CD14-positive monocyte (primary cell): ENCODE results near the gene MYO5B. TPM values are rescaled to one million over a fixed set of nuclear protein-coding genes. Genes with fewer than 3 reads are reported as not detected.

Experiments
- DNase-seq, 3 donors: peaks; one replicate each; pipeline ENCODE4 v3.0.0-alpha.2; 2011 to 2022
- H2AFZ ChIP-seq: 2 replicates; pipeline ENCODE4 v1.6.0; 2012; ENCODE audit warnings: mild to moderate bottlenecking, low read depth, low read length, inconsistent platforms; ENCODE audit not compliant: insufficient read depth, poor library complexity, severe bottlenecking
- H3K27ac ChIP-seq, 2 donors: 1 replicate in 1 of 2; 2 replicates in 1 of 2; pipeline ENCODE4 v1.5.1; 2012 to 2013; ENCODE audit warnings: low read length in 2 of 2, control low read depth in 1 of 2, inconsistent platforms in 1 of 2, low read depth in 1 of 2, mild to moderate bottlenecking in 1 of 2
- H3K27me3 ChIP-seq, 2 donors: one replicate each; pipeline versions ENCODE4 v1.6.0 to v1.6.1; 2011 to 2013; ENCODE audit warnings: low read length in 2 of 2; ENCODE audit not compliant: control insufficient read depth in 2 of 2, insufficient read depth in 2 of 2
- H3K36me3 ChIP-seq, 2 donors: replicated peaks in 1 of 2; 1 replicate in 1 of 2; 2 replicates in 1 of 2; pipeline versions ENCODE4 v1.5.1 to v1.6.1; 2012 to 2013; ENCODE audit warnings: low read length in 2 of 2, control low read depth in 1 of 2, inconsistent platforms in 1 of 2, mild to moderate bottlenecking in 1 of 2; ENCODE audit not compliant: insufficient read depth in 2 of 2, control insufficient read depth in 1 of 2
- H3K4me1 ChIP-seq, 2 donors: 1 replicate in 1 of 2; 2 replicates in 1 of 2; pipeline versions ENCODE4 v1.5.1 to v1.6.1; 2012 to 2013; ENCODE audit warnings: low read length in 2 of 2, control low read depth in 1 of 2, inconsistent platforms in 1 of 2, mild to moderate bottlenecking in 1 of 2, moderate library complexity in 1 of 2; ENCODE audit not compliant: insufficient read depth in 2 of 2, control insufficient read depth in 1 of 2
- H3K4me2 ChIP-seq: replicated peaks from 2 replicates; pipeline ENCODE3; 2012; ENCODE audit warnings: low read length, moderate library complexity, mild to moderate bottlenecking; ENCODE audit not compliant: poor library complexity, severe bottlenecking; ENCODE audit errors: extremely low read depth
- H3K4me3 ChIP-seq, 3 experiments: fragments of 200-600 bp in 1 of 3; sonication (generic) in 1 of 3; replicated peaks in 1 of 3; 1 replicate in 2 of 3; 2 replicates in 1 of 3; pipeline ENCODE4 v1.5.1; 2011 to 2013; ENCODE audit warnings: low read length in 3 of 3, mild to moderate bottlenecking in 3 of 3, control low read depth in 2 of 3, low read depth in 2 of 3, inconsistent platforms in 1 of 3, moderate library complexity in 1 of 3
- H3K79me2 ChIP-seq: 2 replicates; pipeline ENCODE4 v1.6.0; 2012; ENCODE audit warnings: mild to moderate bottlenecking, control low read depth, inconsistent platforms, low read length, moderate library complexity; ENCODE audit not compliant: insufficient read depth
- H3K9ac ChIP-seq: 2 replicates; pipeline ENCODE4 v1.6.0; 2017; ENCODE audit warnings: low read length, mild to moderate bottlenecking; ENCODE audit not compliant: insufficient read depth, poor library complexity, severe bottlenecking
- H3K9me3 ChIP-seq, 2 donors: replicated peaks in 1 of 2; 1 replicate in 1 of 2; 2 replicates in 1 of 2; pipeline versions ENCODE4 v1.5.1 to v1.6.1; 2012 to 2013; ENCODE audit warnings: low read length in 2 of 2, control low read depth in 1 of 2; ENCODE audit not compliant: control insufficient read depth in 1 of 2, insufficient read depth in 1 of 2
- H4K20me1 ChIP-seq: 2 replicates; pipeline ENCODE4 v1.6.0; 2012; ENCODE audit warnings: mild to moderate bottlenecking, low read length, control low read depth, moderate library complexity; ENCODE audit not compliant: insufficient read depth
- H3K27ac Mint-ChIP-seq, 7 donors: one replicate each; pipeline ENCODE4 v1.8.0; 2020; ENCODE audit warnings: mild to moderate bottlenecking in 7 of 7, mixed read lengths in 7 of 7, moderate library complexity in 6 of 7, inconsistent platforms in 2 of 7
- H3K27me3 Mint-ChIP-seq, 3 donors: one replicate each; pipeline ENCODE4 v1.8.0; 2021 to 2022; ENCODE audit warnings: low read depth in 3 of 3, mild to moderate bottlenecking in 3 of 3, mixed read lengths in 3 of 3, moderate library complexity in 3 of 3, inconsistent platforms in 1 of 3
- H3K36me3 Mint-ChIP-seq, 2 donors: one replicate each; pipeline ENCODE4 v1.8.0; 2020; ENCODE audit warnings: mixed read lengths in 2 of 2, inconsistent platforms in 1 of 2, mild to moderate bottlenecking in 1 of 2
- H3K4me1 Mint-ChIP-seq: one replicate; pipeline ENCODE4 v1.8.0; 2020; ENCODE audit warnings: mild to moderate bottlenecking, mixed read lengths
- H3K4me3 Mint-ChIP-seq, 2 donors: one replicate each; pipeline ENCODE4 v1.8.0; 2020; ENCODE audit warnings: mild to moderate bottlenecking in 2 of 2, mixed read lengths in 2 of 2, moderate library complexity in 1 of 2
- H3K9me3 Mint-ChIP-seq, 7 donors: one replicate each; pipeline ENCODE4 v1.8.0; 2020 to 2022; ENCODE audit warnings: mixed read lengths in 7 of 7, mild to moderate bottlenecking in 6 of 7, moderate library complexity in 6 of 7, inconsistent platforms in 2 of 7
- WGBS: methylation state at CpG from one replicate; pipeline ENCODE4 v1.1.5; 2013; ENCODE audit warnings: missing lambda C conversion rate; ENCODE audit not compliant: insufficient coverage; 5-methylcytosine and 5-hydroxymethylcytosine counted together
- intact Hi-C, 2 donors: fragments of 100-400 bp; cut with micrococcal nuclease; formaldehyde crosslinking; loops; one replicate each; pipeline versions ENCODE4 v1.15.0 to v1.15.1; 2023
- polyA plus RNA-seq, 3 donors: library from polyadenylated mRNA; depleted of rRNA in 1 of 3; unstranded in 2 of 3; stranded (reverse) in 1 of 3; fragments of 300-500 nt in 2 of 3; fragments of >200 nt in 1 of 3; fragmentation: Illumina TruSeq in 2 of 3; gene quantifications; 1 replicate in 2 of 3; 2 replicates in 1 of 3; pipeline ENCODE4 v1.2.3, GENCODE V29; 2012 to 2021
- TF ChIP-seq, protein P1 (sequence below): fragments of 200-600 bp; IDR thresholded peaks from one replicate; pipeline ENCODE4 v1.8.0; 2022; ENCODE audit warnings: antibody characterized with exemption, mild to moderate bottlenecking

Gene MYO5B
- polyA plus RNA-seq, 3 donors: 0.04 TPM; not detected in 2

DNA sequence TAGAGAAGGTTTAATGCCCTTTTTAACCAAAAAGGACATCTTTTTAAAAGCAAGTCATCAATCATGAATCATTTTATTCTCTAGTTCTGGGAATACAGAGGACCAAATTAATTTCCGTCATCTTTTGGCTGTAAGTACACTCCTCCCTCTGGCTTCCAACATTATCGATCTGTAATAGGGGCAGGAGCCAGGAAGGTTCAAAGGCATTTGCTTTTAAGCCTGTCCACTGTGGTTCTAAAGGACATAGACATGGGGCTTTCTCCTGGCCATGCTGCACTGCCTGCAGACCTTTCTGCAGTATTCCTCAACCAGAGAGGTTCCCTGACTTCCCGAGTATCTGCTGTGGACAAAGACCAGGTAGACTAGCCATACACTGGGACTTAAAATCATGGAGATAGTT is 170.5 kb downstream of the MYO5B start:
- peaks cover 5 to 10% (median 7%) of the 10 kb centered on the region in 3 donors for H3K27me3 Mint-ChIP-seq
- Histone ChIP-seq H2AFZ (no peak overlapping the region), H3K4me2 (no peak overlapping the region), H3K27me3 (no peaks in the 10 kb centered on the region), H3K79me2 (no peaks in the 10 kb centered on the region), H3K9me3 (no peaks in the 10 kb centered on the region), H3K27ac (no peak overlapping the region), H3K9ac (no peak overlapping the region), H3K4me3 (no peak overlapping the region), H3K4me1 (no peaks in the 10 kb centered on the region), H4K20me1 (no peaks in the 10 kb centered on the region), H3K36me3 (no peaks in the 10 kb centered on the region)
- H3K9me3 Mint-ChIP-seq: peaks cover 0 to 6% (median 3%) of the 10 kb centered on the region in 7 donors
- no peak overlapping the region for H3K27ac Mint-ChIP-seq
- no peaks in the 10 kb centered on the region for H3K36me3 Mint-ChIP-seq
- no peaks in the 10 kb centered on the region for H3K4me1 Mint-ChIP-seq
- TF ChIP-seq, protein P1, sequence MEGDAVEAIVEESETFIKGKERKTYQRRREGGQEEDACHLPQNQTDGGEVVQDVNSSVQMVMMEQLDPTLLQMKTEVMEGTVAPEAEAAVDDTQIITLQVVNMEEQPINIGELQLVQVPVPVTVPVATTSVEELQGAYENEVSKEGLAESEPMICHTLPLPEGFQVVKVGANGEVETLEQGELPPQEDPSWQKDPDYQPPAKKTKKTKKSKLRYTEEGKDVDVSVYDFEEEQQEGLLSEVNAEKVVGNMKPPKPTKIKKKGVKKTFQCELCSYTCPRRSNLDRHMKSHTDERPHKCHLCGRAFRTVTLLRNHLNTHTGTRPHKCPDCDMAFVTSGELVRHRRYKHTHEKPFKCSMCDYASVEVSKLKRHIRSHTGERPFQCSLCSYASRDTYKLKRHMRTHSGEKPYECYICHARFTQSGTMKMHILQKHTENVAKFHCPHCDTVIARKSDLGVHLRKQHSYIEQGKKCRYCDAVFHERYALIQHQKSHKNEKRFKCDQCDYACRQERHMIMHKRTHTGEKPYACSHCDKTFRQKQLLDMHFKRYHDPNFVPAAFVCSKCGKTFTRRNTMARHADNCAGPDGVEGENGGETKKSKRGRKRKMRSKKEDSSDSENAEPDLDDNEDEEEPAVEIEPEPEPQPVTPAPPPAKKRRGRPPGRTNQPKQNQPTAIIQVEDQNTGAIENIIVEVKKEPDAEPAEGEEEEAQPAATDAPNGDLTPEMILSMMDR: no peak
- intact Hi-C loops: no loop called here
- no peak for DNase-seq
- no CpG with 5 or more reads among the region's 3 CpGs for WGBS
- H3K4me3 Mint-ChIP-seq: no peak overlapping the region

DNA sequence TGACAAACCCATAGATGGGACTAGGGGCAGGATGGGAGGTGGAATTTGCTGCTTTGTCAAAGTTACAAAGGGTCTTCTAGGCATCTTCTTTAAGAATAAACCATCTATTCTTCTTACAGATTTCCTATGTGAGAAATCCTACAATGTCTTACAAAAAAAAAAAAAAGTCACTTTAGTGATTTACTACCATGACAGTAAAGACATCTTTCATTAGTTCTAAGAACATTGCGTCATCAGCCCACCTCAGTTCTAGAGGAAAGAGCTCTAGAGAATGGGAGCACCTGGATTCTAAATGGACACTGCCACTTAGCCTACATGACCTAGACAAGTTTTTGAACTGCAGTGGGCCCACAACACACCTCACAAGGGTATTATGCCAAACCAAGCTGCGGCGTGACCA is 172.0 kb downstream of the MYO5B start:
- Histone ChIP-seq H3K4me1 (no peaks in the 10 kb centered on the region), H3K9me3 (no peaks in the 10 kb centered on the region), H3K27me3 (no peaks in the 10 kb centered on the region), H3K27ac (no peak overlapping the region), H3K9ac (no peak overlapping the region), H3K79me2 (no peaks in the 10 kb centered on the region), H4K20me1 (no peaks in the 10 kb centered on the region), H3K36me3 (no peaks in the 10 kb centered on the region), H3K4me3 (no peak overlapping the region), H3K4me2 (no peak overlapping the region), H2AFZ (no peak overlapping the region)
- H3K4me3 Mint-ChIP-seq: no peak overlapping the region
- no peaks in the 10 kb centered on the region for H3K4me1 Mint-ChIP-seq
- WGBS: 86% methylated on average over 1 of the region's 3 CpGs
- intact Hi-C loops: no loop called here
- no peak overlapping the region for H3K27ac Mint-ChIP-seq
- DNase-seq: no peak
- H3K36me3 Mint-ChIP-seq: no peaks in the 10 kb centered on the region
- H3K9me3 Mint-ChIP-seq: peaks cover 0 to 6% (median 3%) of the 10 kb centered on the region in 7 donors
- TF ChIP-seq, protein P1: no peak
- peaks cover 3 to 11% (median 8%) of the 10 kb centered on the region in 3 donors for H3K27me3 Mint-ChIP-seq
